ENCODE results near the gene ZBTB7C. TPM values are rescaled to one million over a fixed set of nuclear protein-coding genes. Genes with fewer than 3 reads are reported as not detected.

Gene ZBTB7C
- total RNA-seq, 1 donor: 0.09 TPM

- no peak overlapping the region for H3K4me3 ChIP-seq (ENCODE audit: low read depth, low read length)
- no peak for DNase-seq (ENCODE audit: low read depth)
- no peak for TF ChIP-seq CTCF (IDR thresholded peaks at IDR 0.05; ENCODE audit: insufficient read depth, low read length)
These were observed 101.1 kb downstream of the ZBTB7C start for GRCh38 chr18:48308027-48308635.

- no peak for DNase-seq (ENCODE audit: low read depth)
- no peak for TF ChIP-seq CTCF (IDR thresholded peaks at IDR 0.05; ENCODE audit: insufficient read depth, low read length)
- no peak overlapping the region for H3K4me3 ChIP-seq (ENCODE audit: low read depth, low read length)
These were observed 102.3 kb downstream of the ZBTB7C start for GRCh38 chr18:48306838-48307237.

- no peak overlapping the region for H3K4me3 ChIP-seq (ENCODE audit: low read depth, low read length)
- no peak for TF ChIP-seq CTCF (IDR thresholded peaks at IDR 0.05; ENCODE audit: insufficient read depth, low read length)
- DNase-seq (ENCODE audit: low read depth): no peak
These were observed 104.1 kb downstream of the ZBTB7C start for GRCh38 chr18:48304906-48305693.

- H3K4me3 ChIP-seq (ENCODE audit: low read depth, low read length): no peak overlapping the region
- no peak for TF ChIP-seq CTCF (IDR thresholded peaks at IDR 0.05; ENCODE audit: insufficient read depth, low read length)
- DNase-seq (ENCODE audit: low read depth): no peak
These were observed 105.3 kb downstream of the ZBTB7C start for GRCh38 chr18:48303883-48304282.

GRCh38 chr18:48302736-48303135 lies 106.4 kb downstream of the ZBTB7C start:
- no peak for DNase-seq (ENCODE audit: low read depth)
- H3K4me3 ChIP-seq (ENCODE audit: low read depth, low read length): no peak overlapping the region
- no peak for TF ChIP-seq CTCF (IDR thresholded peaks at IDR 0.05; ENCODE audit: insufficient read depth, low read length)

- no peak overlapping the region for H3K4me3 ChIP-seq (ENCODE audit: low read depth, low read length)
- TF ChIP-seq CTCF (IDR thresholded peaks at IDR 0.05; ENCODE audit: insufficient read depth, low read length): no peak
- no peak for DNase-seq (ENCODE audit: low read depth)
These were observed 108.7 kb downstream of the ZBTB7C start for GRCh38 chr18:48300463-48300961.
